HUES64 (cell line): ENCODE results near the gene SULT4A1.

Experiments used
- H3K27ac ChIP-seq: 2 replicates; pipeline ENCODE4 v1.7.0; 2013; ENCODE audit warnings: low read depth, low read length, inconsistent platforms
- H3K27me3 ChIP-seq: 2 replicates; pipeline ENCODE4 v1.6.1; 2013; ENCODE audit warnings: mild to moderate bottlenecking, low read length; ENCODE audit not compliant: insufficient read depth
- H3K36me3 ChIP-seq: 2 replicates; pipeline ENCODE4 v1.6.1; 2013; ENCODE audit warnings: mild to moderate bottlenecking, low read length; ENCODE audit not compliant: insufficient read depth
- H3K4me1 ChIP-seq: 2 replicates; pipeline ENCODE4 v1.6.1; 2013; ENCODE audit warnings: mild to moderate bottlenecking, low read length, moderate library complexity; ENCODE audit not compliant: insufficient read depth
- H3K4me3 ChIP-seq: 2 replicates; pipeline ENCODE4 v1.5.1; 2013; ENCODE audit warnings: mild to moderate bottlenecking, low read length, moderate library complexity
- H3K9ac ChIP-seq: 2 replicates; pipeline ENCODE4 v1.6.1; 2013; ENCODE audit warnings: mild to moderate bottlenecking, low read depth, low read length
- H3K9me3 ChIP-seq: 2 replicates; pipeline ENCODE4 v1.6.1; 2013; ENCODE audit warnings: low read depth, low read length; ENCODE audit not compliant: insufficient read depth
- WGBS: fragments of 150-250, 120-280 bp; methylation state at CpG from one replicate; pipeline ENCODE4 v1.1.7; 2013; ENCODE audit warnings: missing lambda C conversion rate; 5-methylcytosine and 5-hydroxymethylcytosine counted together

SULT4A1 gene

DNA sequence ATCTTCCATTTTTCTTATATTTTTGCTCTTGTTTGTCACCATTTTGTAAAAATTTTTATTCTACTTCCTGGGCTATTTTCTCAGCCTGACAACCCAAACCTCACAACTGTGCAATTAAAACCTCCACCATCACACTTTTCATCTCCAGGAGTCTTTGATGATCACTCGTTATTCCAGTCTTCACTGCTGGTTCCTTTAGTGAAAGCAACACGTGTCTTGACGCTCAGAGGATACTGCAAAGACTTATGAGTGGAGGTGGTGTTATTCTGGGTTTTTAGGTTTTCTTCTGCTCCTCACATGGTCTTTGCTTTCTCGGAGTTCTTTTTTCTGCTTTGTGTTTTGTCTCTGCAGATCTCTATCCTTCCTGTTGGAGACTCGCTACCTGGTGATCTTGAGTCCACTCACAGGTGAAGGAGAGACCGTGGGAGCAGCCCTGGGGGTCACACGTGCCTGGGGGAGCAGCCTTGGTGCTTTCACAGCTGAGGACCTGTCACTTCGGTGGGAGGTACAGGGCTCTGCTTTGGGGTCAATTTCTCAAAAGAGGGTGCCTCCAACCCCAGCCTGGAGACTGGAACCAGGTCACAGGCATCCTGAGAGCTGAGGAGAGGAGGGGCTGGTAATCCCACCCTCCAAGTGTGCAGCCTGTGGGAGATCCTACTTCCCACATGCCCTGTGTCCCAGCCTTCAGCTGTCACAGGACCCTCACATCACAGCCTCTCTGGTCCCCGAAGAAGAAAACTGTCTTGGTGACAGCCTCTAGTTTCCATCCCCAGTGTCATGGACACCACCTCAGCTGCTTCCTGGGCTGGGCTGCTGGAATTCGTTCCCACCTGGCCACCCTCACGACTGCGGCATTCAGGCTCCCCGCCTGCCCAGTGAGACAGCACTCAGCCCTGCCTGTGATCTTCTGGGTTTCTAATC, 11.0 kb downstream of the SULT4A1 start:
- no peaks in the 10 kb centered on the region for H3K27me3 ChIP-seq
- H3K9me3 ChIP-seq, result no peaks in the 10 kb centered on the region
- H3K27ac ChIP-seq, result no peak overlapping the region
- 80% methylated on average over 13 of the region's 13 CpGs for WGBS
- no peak overlapping the region for H3K9ac ChIP-seq
- no peaks in the 10 kb centered on the region for H3K36me3 ChIP-seq
- H3K4me3 ChIP-seq, result no peak overlapping the region
- peaks cover 5% of the 10 kb centered on the region for H3K4me1 ChIP-seq

DNA sequence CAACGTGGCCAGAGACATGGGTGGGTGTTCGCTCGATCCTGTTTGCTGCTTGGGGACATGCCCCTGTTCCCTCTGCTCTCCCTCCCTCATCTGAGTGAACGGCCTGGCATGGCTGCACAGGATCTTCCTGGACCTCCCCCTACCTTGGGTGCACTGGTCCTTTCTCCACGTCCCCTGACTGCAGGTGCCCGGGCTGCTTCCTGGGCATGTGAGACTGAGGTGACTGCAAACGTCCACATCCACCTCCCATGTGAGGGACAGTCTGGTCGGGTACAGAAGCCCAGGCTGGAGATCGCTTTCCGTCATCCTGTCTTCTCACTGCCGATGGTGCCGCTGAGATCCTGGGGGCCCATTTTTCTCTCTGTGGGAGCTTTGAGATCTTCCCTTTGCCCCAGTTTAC, 11.8 kb downstream of the SULT4A1 start:
- Histone ChIP-seq H3K9me3 (no peaks in the 10 kb centered on the region), H3K27me3 (no peaks in the 10 kb centered on the region), H3K36me3 (no peaks in the 10 kb centered on the region), H3K27ac (no peak overlapping the region), H3K9ac (no peak overlapping the region), H3K4me3 (no peak overlapping the region), H3K4me1 (peaks cover 11% of the 10 kb centered on the region)
- WGBS, result 91% methylated on average over 12 of the region's 12 CpGs

DNA sequence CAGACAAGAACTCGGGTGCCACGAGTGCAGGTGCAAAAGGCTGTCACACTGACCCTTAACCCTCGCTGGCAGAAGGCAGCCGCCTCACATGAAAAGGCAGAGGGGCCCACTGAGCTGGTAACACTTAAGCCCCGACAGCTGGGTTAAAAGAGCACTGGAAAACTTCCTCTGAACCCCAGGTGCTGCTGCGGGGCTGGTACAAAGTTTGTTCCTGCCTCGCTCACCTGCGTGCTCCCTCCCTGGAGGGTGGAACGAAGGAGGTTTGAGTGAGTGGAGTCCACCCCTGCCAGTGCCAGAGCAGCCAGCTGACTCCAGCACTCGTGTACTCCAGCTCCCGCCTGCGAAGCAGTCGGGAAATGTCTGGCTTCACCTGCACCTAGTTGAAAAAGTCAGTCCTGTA, 12.6 kb downstream of the SULT4A1 start:
- 92% methylated on average over 13 of the region's 13 CpGs for WGBS
- peaks cover 11% of the 10 kb centered on the region for H3K4me1 ChIP-seq
- no peak overlapping the region for H3K9ac ChIP-seq
- H3K9me3 ChIP-seq, result no peaks in the 10 kb centered on the region
- no peak overlapping the region for H3K27ac ChIP-seq
- no peaks in the 10 kb centered on the region for H3K36me3 ChIP-seq
- no peaks in the 10 kb centered on the region for H3K27me3 ChIP-seq
- H3K4me3 ChIP-seq, result no peak overlapping the region

DNA sequence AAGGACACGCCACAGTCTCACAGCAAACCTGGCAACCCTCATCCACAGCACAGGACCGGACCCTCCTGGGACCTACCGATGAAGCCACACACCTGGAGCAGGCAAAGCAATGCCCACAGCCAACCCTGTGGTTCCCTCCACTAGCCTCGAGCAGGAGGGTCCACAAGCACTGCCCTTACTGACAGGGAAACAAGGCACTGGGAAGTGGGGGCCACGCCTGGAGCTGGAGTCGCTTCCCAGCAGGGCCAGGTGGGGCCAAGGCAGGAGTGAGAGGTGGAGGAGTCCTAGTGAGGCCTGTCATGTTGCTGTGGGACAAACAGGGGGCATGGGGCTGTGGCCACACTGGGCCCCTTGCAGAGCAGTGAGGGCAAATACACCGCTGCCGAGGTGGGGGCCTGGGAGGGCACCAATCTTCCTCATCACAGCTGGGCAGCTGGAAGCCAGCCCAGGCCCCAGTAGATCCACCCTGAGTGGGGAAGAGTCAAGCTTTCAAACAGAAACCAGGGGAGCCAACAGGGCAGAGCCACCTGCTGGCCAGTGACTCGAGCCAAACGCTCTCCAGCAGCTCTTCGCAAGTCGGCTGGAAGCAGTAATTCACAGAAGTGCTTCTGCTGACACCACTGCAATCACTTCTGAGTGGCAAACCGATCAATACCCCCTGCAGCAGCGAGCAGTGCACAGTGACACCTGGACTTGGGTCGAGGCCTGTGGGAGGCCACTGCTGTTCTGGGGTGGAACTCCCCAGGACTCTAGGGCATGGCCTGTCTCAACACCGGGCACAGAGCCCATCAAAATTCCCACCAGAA, 13.7 kb downstream of the SULT4A1 start:
- Histone ChIP-seq H3K27ac (no peak overlapping the region), H3K4me3 (no peak overlapping the region), H3K36me3 (no peaks in the 10 kb centered on the region), H3K9ac (no peak overlapping the region), H3K4me1 (peaks cover 11% of the 10 kb centered on the region), H3K9me3 (no peaks in the 10 kb centered on the region), H3K27me3 (no peaks in the 10 kb centered on the region)
- WGBS, result 71% methylated on average over 16 of the region's 16 CpGs

DNA sequence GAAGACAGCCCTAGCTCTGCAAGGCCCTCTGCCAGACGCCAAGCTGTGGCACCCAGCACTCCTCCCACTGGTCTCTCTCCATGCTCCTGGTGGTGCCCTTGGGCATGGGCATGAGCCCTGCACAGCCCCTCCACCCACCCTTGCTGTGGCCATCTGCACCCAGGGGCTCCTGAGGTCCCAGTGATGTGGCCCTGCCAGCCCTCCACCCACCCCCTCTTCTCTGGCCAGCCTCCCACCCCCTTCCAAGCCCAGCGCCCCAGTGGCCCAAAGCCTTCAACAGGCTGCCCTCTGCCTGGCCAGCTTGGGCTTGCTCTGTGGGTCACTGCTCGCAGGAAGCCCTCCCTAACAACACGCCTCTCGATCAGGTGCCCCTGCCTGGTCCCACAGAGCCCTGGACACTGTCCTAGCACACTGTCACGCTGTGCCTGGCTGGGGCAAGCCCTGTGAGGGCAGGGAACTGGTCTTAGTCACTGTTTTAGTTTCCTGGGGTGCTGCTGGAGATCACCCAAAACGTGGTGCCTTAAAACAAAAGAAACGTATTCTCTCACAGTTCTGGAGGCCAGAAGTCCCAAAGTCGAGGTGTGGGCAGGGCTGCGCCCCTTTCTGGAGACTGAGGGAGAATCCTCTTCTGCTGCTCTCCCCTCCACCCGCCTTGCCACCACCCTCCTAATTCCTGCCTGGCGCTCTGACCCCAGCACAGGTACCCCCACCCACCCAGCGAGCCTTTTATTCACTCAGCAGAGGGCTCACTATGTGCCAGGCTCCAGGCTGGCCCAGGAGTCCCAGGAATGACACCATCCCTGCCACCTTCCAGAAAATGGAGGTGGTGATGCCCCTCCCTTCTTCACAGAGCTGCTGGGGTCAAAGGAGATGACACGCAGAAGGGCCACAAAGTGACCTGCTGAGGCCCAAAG, 14.7 kb downstream of the SULT4A1 start:
- Histone ChIP-seq H3K4me1 (peaks cover 11% of the 10 kb centered on the region), H3K4me3 (no peak overlapping the region), H3K9me3 (no peaks in the 10 kb centered on the region), H3K36me3 (no peaks in the 10 kb centered on the region), H3K27me3 (no peaks in the 10 kb centered on the region), H3K9ac (no peak overlapping the region), H3K27ac (no peak overlapping the region)
- WGBS, result 91% methylated on average over 14 of the region's 14 CpGs

DNA sequence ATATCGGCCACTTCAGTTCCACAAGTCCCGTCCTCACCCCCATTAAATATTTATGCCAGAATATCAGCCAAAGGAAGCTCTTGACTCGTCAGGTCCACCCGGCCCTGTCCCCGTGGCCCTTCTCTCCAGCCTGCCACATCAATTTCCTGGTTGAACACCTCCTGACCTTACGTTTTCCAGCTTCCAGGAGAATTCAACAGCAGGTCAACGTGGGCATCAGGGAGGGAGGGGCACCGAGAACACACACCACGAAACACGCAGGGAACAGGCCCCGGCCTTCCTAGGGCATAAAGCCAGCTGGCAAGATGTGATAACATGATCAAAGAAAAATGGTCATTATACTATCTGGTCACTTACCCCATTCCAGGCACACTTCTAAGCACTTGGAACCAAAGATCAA, 15.3 kb downstream of the SULT4A1 start:
- H3K9ac ChIP-seq, result no peak overlapping the region
- no peaks in the 10 kb centered on the region for H3K36me3 ChIP-seq
- H3K27me3 ChIP-seq, result no peaks in the 10 kb centered on the region
- no peak overlapping the region for H3K27ac ChIP-seq
- H3K9me3 ChIP-seq, result no peaks in the 10 kb centered on the region
- no peak overlapping the region for H3K4me3 ChIP-seq
- H3K4me1 ChIP-seq, result peaks cover 11% of the 10 kb centered on the region
- WGBS, result 93% methylated on average over 11 of the region's 11 CpGs

DNA sequence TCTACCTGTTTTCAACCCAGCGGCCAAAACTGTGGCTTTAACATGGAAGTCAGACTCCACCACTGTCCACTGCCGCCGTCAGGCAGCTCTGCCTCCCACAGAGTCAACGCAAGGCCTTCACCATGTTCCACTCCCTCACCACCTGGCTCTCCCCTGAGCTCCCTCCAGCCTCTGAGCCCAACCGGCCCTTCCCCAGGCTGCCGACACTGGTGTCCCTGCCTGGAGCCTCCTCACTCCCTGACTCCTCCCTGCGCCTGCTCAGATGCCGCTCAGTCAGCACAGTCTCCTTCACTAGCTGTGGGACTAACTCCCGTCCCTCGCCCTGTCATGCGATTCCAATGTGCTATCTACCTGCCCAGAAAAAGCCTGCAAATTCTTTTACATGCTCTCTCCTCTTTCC, 16.3 kb downstream of the SULT4A1 start:
- Histone ChIP-seq H3K9ac (no peak overlapping the region), H3K36me3 (no peaks in the 10 kb centered on the region), H3K27me3 (no peaks in the 10 kb centered on the region), H3K9me3 (no peaks in the 10 kb centered on the region), H3K27ac (no peak overlapping the region), H3K4me1 (peaks cover 11% of the 10 kb centered on the region), H3K4me3 (no peak overlapping the region)
- WGBS, result 83% methylated on average over 11 of the region's 11 CpGs

DNA sequence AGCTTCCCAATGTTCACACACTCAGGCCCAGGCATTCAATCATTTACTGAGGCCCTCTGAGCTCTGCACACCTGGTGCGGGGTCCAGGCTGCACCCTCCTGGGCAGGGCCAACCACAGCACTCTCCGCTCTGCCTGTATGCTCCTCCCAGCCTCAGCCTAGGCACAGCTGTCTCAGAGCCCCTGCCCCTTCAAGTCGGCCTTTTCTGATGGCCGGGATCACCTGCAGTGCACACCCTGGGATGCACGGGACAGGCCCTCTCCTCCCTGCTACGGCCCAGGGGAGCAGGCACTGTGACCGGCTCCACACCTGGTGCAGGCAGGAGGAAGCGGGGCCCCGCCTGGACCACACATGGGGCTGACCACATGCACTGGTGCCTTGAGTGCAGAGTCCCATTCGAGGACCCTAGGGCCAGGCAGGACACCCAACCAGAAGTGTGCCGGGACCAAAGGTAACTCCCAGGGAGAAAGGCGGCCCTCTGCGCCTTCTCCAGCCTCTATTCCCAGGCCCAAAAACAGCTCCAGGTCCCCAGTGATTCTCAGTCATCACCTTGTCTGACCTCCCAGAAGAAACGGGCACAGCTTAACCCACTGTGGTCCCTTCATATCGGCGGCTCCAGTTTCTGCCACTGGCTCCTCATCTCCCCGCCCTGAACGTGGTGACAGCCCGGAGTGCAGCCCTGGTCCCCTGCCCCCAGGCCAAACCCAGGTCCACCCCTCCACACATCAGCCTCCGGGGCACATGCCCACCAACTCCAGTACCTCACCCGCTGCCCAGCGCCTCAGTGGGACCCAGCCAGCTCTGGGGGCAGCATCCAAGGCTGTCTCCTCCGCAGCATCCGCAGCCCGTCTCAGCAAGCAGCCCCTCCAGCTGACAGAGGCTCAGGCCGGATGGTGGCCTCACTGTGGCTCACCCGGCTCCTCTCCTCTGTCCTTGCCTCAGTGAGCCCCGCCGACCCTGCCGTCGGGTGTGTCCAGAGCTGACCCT, 17.5 kb downstream of the SULT4A1 start:
- Histone ChIP-seq H3K27me3 (no peaks in the 10 kb centered on the region), H3K9me3 (no peaks in the 10 kb centered on the region), H3K4me3 (no peak overlapping the region), H3K4me1 (peaks cover 11% of the 10 kb centered on the region), H3K9ac (no peak overlapping the region), H3K27ac (no peak overlapping the region), H3K36me3 (no peaks in the 10 kb centered on the region)
- 89% methylated on average over 31 of the region's 31 CpGs for WGBS

DNA sequence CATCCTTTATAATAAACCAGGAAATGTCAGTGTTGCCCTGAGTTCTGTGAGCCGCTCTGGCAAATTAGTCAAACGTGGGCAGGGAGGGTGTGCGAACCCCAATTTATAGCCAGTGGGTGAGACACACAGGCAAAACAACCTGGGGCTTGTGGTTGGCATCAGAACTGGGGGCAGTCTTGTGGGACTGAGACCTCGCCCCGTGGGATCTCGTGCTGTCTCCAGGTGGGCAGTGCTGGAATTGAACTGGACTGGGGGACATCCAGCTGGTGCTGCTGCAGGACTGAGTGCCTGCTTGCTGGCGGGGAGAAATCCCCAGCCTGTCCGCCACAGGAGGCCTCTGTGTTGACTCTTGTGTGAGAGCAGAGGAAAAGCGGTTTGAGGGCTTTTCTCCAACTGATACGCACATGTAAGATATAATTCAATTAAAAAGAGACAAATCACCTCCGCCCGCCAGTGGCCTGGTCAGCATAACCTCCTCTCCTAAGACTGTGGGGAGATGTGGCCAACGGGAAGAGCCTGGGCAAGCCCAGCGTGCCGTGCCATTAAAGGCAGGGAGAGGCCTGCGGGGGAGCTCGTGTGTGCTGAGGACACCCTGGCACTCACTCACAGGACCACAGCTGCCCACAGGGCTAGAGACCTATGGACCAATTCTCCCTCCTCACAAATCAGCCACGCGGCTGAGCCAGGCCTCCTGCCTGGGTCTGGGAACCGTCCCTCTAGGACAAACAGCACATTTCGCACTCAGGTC, 18.4 kb downstream of the SULT4A1 start:
- 92% methylated on average over 19 of the region's 21 CpGs for WGBS
- H3K4me3 ChIP-seq, result no peak overlapping the region

More for the DNA sequence above, 18.4 kb downstream of the SULT4A1 start:
- peaks cover 11% of the 10 kb centered on the region for H3K4me1 ChIP-seq
- no peaks in the 10 kb centered on the region for H3K27me3 ChIP-seq
- H3K36me3 ChIP-seq, result peaks cover 2% of the 10 kb centered on the region
- H3K9me3 ChIP-seq, result no peaks in the 10 kb centered on the region
- H3K9ac ChIP-seq, result no peak overlapping the region
- no peak overlapping the region for H3K27ac ChIP-seq
